Lung (tissue), 12 donors: ENCODE results near the gene MAPKAPK3. TPM values are rescaled to one million over a fixed set of nuclear protein-coding genes. Genes with fewer than 3 reads are reported as not detected.

Source experiments
- ATAC-seq: fragments of 200-7000 bp; cut with Tn5 transposase; one replicate; pipeline ENCODE4 v1.9.1; 2020; ENCODE audit warnings: moderate number of reproducible peaks; ENCODE audit not compliant: insufficient read depth, low FRiP score
- DNase-seq, 3 donors: peaks; one replicate each; pipeline ENCODE4 v3.0.0-alpha.2; 2013 to 2017
- H3K27ac ChIP-seq, 2 donors: one replicate each; pipeline ENCODE4 v1.5.1; 2013; ENCODE audit warnings: mild to moderate bottlenecking in 2 of 2, moderate library complexity in 2 of 2, control low read depth in 1 of 2, inconsistent platforms in 1 of 2, low read depth in 1 of 2, low read length in 1 of 2
- H3K27me3 ChIP-seq, 3 donors: one replicate each; pipeline ENCODE4 v1.5.1; 2013; ENCODE audit warnings: low read length in 2 of 3; ENCODE audit not compliant: control insufficient read depth in 3 of 3, insufficient read depth in 3 of 3
- H3K36me3 ChIP-seq, 4 donors: one replicate each; pipeline ENCODE4 v1.5.1; 2013; ENCODE audit warnings: low read length in 4 of 4, mild to moderate bottlenecking in 1 of 4, moderate library complexity in 1 of 4; ENCODE audit not compliant: control insufficient read depth in 4 of 4, insufficient read depth in 4 of 4
- H3K4me1 ChIP-seq, 5 donors: one replicate each; pipeline ENCODE4 v1.5.1; 2013; ENCODE audit warnings: low read length in 5 of 5, mild to moderate bottlenecking in 2 of 5, moderate library complexity in 1 of 5; ENCODE audit not compliant: control insufficient read depth in 5 of 5, insufficient read depth in 5 of 5
- H3K4me3 ChIP-seq: one replicate; pipeline ENCODE4 v1.5.1; 2013; ENCODE audit warnings: mild to moderate bottlenecking, control low read depth, moderate library complexity
- H3K9ac ChIP-seq, 2 donors: one replicate each; pipeline ENCODE4 v1.5.1; 2013; ENCODE audit warnings: low read length in 2 of 2, control low read depth in 1 of 2; ENCODE audit not compliant: insufficient read depth in 1 of 2
- H3K9me3 ChIP-seq, 4 donors: one replicate each; pipeline ENCODE4 v1.5.1; 2013; ENCODE audit warnings: low read length in 3 of 4, mild to moderate bottlenecking in 1 of 4, moderate library complexity in 1 of 4; ENCODE audit not compliant: control insufficient read depth in 4 of 4, insufficient read depth in 3 of 4
- CTCF ChIP-seq: IDR thresholded peaks from 2 replicates; pipeline ENCODE4 v1.5.1; 2012; ENCODE audit warnings: mild to moderate bottlenecking; ENCODE audit errors: control extremely low read depth, extremely low read depth
- WGBS, 2 donors: extraction: QIAGEN DNeasy Blood & Tissue Kit; methylation state at CpG; one replicate each; pipeline ENCODE4 v1.1.7; 2013; 5-methylcytosine and 5-hydroxymethylcytosine counted together
- polyA plus RNA-seq, 2 donors: library from polyadenylated mRNA; stranded (reverse); fragments of 200-250 nt; gene quantifications; one replicate each; pipeline ENCODE4 v1.2.1, GENCODE V29; 2013
- total RNA-seq, 2 donors: library from RNA; depleted of rRNA in 1 of 2; stranded (reverse); fragments of >200 nt in 1 of 2; gene quantifications; one replicate each; pipeline ENCODE4 v1.2.1, GENCODE V29; 2014 to 2021
- donor health status: control.
- donor health status: control.
- donor health status: Bipolar disorder and iron deficiency.
- donor health status: healthy.
- donor health status: DM: yes; HTN: yes; CAD: no.

Gene MAPKAPK3
- total and polyA plus RNA-seq, 4 donors = 23.6 to 96.1 (median 71.4) TPM

DNA sequence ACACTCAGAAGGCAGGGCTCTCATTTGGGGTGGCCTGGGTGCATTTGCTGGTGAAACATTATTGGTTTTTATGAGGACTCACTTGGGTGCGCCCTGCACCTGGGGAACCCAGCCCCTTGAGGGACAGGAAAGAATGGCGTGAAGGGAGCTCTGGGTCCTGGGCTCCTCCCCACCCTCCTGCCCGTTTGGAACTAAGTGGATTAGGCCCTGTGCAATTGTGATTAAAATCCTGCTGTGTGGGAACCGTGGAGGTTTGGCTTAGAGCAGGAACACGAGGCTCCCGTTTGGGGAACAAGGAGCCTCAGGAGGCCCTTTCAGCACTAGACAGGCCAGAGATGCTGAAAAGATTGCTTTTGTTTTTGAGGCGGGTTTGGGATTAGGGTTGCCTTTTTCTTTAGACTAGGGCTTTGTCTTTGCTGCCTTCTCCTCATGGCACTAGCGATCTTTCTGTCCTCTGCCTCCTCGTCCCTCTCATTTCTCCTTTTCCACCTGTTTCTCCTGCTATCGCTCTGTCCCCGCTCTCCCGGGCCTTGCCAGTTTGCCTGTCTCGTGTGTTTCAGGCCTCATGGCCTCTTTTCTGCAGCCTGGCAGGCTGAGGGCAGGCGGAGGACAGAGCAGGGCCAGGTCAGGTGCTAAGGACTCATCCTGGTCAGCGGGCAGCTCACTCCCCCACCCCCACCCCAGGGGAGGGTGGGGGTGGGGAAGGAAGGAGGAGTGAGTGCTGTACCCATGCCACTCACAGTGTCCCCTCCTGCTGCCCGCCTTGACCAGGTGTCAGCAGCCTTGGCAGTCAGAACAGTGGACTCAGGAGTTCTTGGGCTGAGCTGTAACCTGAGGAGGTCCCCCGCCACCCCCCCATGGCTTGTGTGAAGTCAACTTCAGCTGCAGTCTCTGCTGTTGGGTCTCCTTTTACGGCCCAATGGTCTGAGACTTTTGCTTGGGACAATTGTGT lies 8.6 kb downstream of the MAPKAPK3 start:
- Histone ChIP-seq H3K27ac (peak overlapping the region in 1 of 2 donors; percentile 83), H3K27me3 (no peaks in the 10 kb centered on the region), H3K36me3 (peaks cover 0 to 9% (median 2%) of the 10 kb centered on the region in 4 donors), H3K4me1 (peaks cover 0 to 43% (median 14%) of the 10 kb centered on the region in 5 donors), H3K9ac (no peak overlapping the region), H3K4me3 (no peak overlapping the region), H3K9me3 (no peaks in the 10 kb centered on the region)
- WGBS, 2 donors = 65 to 79% methylated on average over 18 of the region's 18 CpGs
- DNase-seq (no peak), ATAC-seq (no peak)
- TF ChIP-seq CTCF = no peak

- no peak for TF ChIP-seq CTCF
- DNase-seq (no peak), ATAC-seq (no peak)
- H3K4me3 ChIP-seq = no peak overlapping the region
- H3K27ac ChIP-seq = peak overlapping the region; percentile 44 to 83
- peaks cover 0 to 43% (median 14%) of the 10 kb centered on the region in 5 donors for H3K4me1 ChIP-seq
- no peak overlapping the region for H3K9ac ChIP-seq
- no peaks in the 10 kb centered on the region for H3K9me3 ChIP-seq
- peaks cover 0 to 9% (median under 1%) of the 10 kb centered on the region in 4 donors for H3K36me3 ChIP-seq
- no peaks in the 10 kb centered on the region for H3K27me3 ChIP-seq
- 73 to 88% methylated on average over 3 of the region's 3 CpGs for WGBS, 2 donors
Observed at GRCh38 chr3:50626401-50626800, 9.4 kb downstream of the MAPKAPK3 start.

GRCh38 chr3:50627407-50628051 lies 10.6 kb downstream of the MAPKAPK3 start:
- no peak for TF ChIP-seq CTCF
- 53 to 58% methylated on average over 6 of the region's 6 CpGs for whole genome bisulfite sequencing, 2 donors
- ATAC-seq (peak; percentile 87), DNase-seq (no peak)
- Histone ChIP-seq H3K36me3 (peaks cover 0 to 9% (median 2%) of the 10 kb centered on the region in 4 donors), H3K9me3 (no peaks in the 10 kb centered on the region), H3K4me1 (peaks cover 0 to 43% (median 15%) of the 10 kb centered on the region in 5 donors), H3K27ac (peak overlapping the region; percentile 62 to 83), H3K9ac (no peak overlapping the region), H3K4me3 (no peak overlapping the region), H3K27me3 (no peaks in the 10 kb centered on the region)
